Muscle layer of colon (tissue), 2 donors: Measurements from ENCODE around the gene MDGA2.
"Not testable (repeated sequence)": the region's sequence is repeated elsewhere in the genome, so short reads cannot be mapped to it uniquely, and the experiment has no call there.

Experiments used
- H3K27ac ChIP-seq: one replicate; pipeline ENCODE4 v1.7.0; 2013; ENCODE audit warnings: low read depth, mild to moderate bottlenecking, low read length, moderate library complexity
- H3K27me3 ChIP-seq, 2 donors: one replicate each; pipeline ENCODE4 v1.7.0; 2013; ENCODE audit warnings: low read length in 2 of 2, mild to moderate bottlenecking in 2 of 2; ENCODE audit not compliant: insufficient read depth in 2 of 2, control insufficient read depth in 1 of 2
- H3K36me3 ChIP-seq: one replicate; pipeline ENCODE4 v1.7.0; 2013; ENCODE audit warnings: mild to moderate bottlenecking, low read length; ENCODE audit not compliant: insufficient read depth
- H3K4me1 ChIP-seq: one replicate; pipeline ENCODE4 v1.7.0; 2013; ENCODE audit warnings: mild to moderate bottlenecking, low read length; ENCODE audit not compliant: insufficient read depth
- H3K4me3 ChIP-seq, 2 donors: one replicate each; pipeline ENCODE4 v1.7.0; 2013; ENCODE audit warnings: low read length in 2 of 2, low read depth in 1 of 2, mild to moderate bottlenecking in 1 of 2, moderate library complexity in 1 of 2
- H3K9ac ChIP-seq: one replicate; pipeline ENCODE4 v1.7.0; 2013; ENCODE audit warnings: low read length
- H3K9me3 ChIP-seq: one replicate; pipeline ENCODE4 v1.7.0; 2013; ENCODE audit warnings: mild to moderate bottlenecking, low read length
- donor health status: abdominal sarcoma.
- donor health status: Adenocarcinoma of cecum.

MDGA2 gene

GRCh38 chr14:47009615-47010014 is 665.8 kb downstream of the MDGA2 start:
- Histone ChIP-seq H3K4me3 (no peak overlapping the region), H3K27me3 (no peaks in the 10 kb centered on the region), H3K36me3 (no peaks in the 10 kb centered on the region), H3K4me1 (no peaks in the 10 kb centered on the region), H3K9me3 (no peaks in the 10 kb centered on the region), H3K27ac (no peak overlapping the region), H3K9ac (no peak overlapping the region)

GRCh38 chr14:47008732-47009131 is 666.7 kb downstream of the MDGA2 start:
- Histone ChIP-seq H3K27ac (no peak overlapping the region), H3K36me3 (no peaks in the 10 kb centered on the region), H3K9ac (no peak overlapping the region)

GRCh38 chr14:46999661-47000060 is 675.7 kb downstream of the MDGA2 start:
- no peak overlapping the region for H3K4me3 ChIP-seq
- no peaks in the 10 kb centered on the region for H3K36me3 ChIP-seq
- H3K4me1 ChIP-seq: no peaks in the 10 kb centered on the region
- no peak overlapping the region for H3K27ac ChIP-seq
- H3K9ac ChIP-seq: no peak overlapping the region
- no peaks in the 10 kb centered on the region for H3K27me3 ChIP-seq
- H3K9me3 ChIP-seq: no peaks in the 10 kb centered on the region

More at GRCh38 chr14:47008732-47009131, 666.7 kb downstream of the MDGA2 start:
- Histone ChIP-seq H3K4me1 (no peaks in the 10 kb centered on the region), H3K27me3 (no peaks in the 10 kb centered on the region), H3K4me3 (no peak overlapping the region), H3K9me3 (no peaks in the 10 kb centered on the region)

GRCh38 chr14:46989566-46989965 is 685.8 kb downstream of the MDGA2 start:
- Histone ChIP-seq H3K9ac (no peak overlapping the region), H3K27me3 (no peaks in the 10 kb centered on the region), H3K9me3 (no peaks in the 10 kb centered on the region), H3K27ac (no peak overlapping the region), H3K36me3 (no peaks in the 10 kb centered on the region), H3K4me3 (no peak overlapping the region), H3K4me1 (no peaks in the 10 kb centered on the region)

GRCh38 chr14:46988312-46988711 is 687.1 kb downstream of the MDGA2 start:
- H3K36me3 ChIP-seq: no peaks in the 10 kb centered on the region

GRCh38 chr14:46985529-46986380 is 689.6 kb downstream of the MDGA2 start:
- no peak overlapping the region for H3K9ac ChIP-seq
- no peaks in the 10 kb centered on the region for H3K9me3 ChIP-seq
- H3K4me1 ChIP-seq: no peaks in the 10 kb centered on the region

More at GRCh38 chr14:46988312-46988711, 687.1 kb downstream of the MDGA2 start:
- Histone ChIP-seq H3K27me3 (no peaks in the 10 kb centered on the region), H3K4me1 (no peaks in the 10 kb centered on the region), H3K27ac (no peak overlapping the region), H3K4me3 (no peak overlapping the region), H3K9ac (no peak overlapping the region), H3K9me3 (no peaks in the 10 kb centered on the region)

GRCh38 chr14:46973295-46973694 is 702.1 kb downstream of the MDGA2 start:
- H3K4me3 ChIP-seq: no peak overlapping the region
- no peaks in the 10 kb centered on the region for H3K27me3 ChIP-seq
- no peaks in the 10 kb centered on the region for H3K9me3 ChIP-seq
- no peaks in the 10 kb centered on the region for H3K36me3 ChIP-seq
- no peaks in the 10 kb centered on the region for H3K4me1 ChIP-seq
- H3K27ac ChIP-seq: no peak overlapping the region
- no peak overlapping the region for H3K9ac ChIP-seq

More at GRCh38 chr14:46985529-46986380, 689.6 kb downstream of the MDGA2 start:
- no peak overlapping the region for H3K4me3 ChIP-seq
- H3K27ac ChIP-seq: no peak overlapping the region
- H3K36me3 ChIP-seq: no peaks in the 10 kb centered on the region
- H3K27me3 ChIP-seq: no peaks in the 10 kb centered on the region

GRCh38 chr14:46964378-46964777 is 711.0 kb downstream of the MDGA2 start:
- H3K4me3 ChIP-seq: no peak overlapping the region
- no peaks in the 10 kb centered on the region for H3K36me3 ChIP-seq
- no peaks in the 10 kb centered on the region for H3K9me3 ChIP-seq
- no peak overlapping the region for H3K27ac ChIP-seq
- no peak overlapping the region for H3K9ac ChIP-seq
- H3K4me1 ChIP-seq: no peaks in the 10 kb centered on the region
- no peaks in the 10 kb centered on the region for H3K27me3 ChIP-seq

GRCh38 chr14:46951103-46951502 is 724.3 kb downstream of the MDGA2 start:
- Histone ChIP-seq H3K9me3 (no peaks in the 10 kb centered on the region), H3K27me3 (no peaks in the 10 kb centered on the region), H3K27ac (no peak overlapping the region), H3K4me1 (no peaks in the 10 kb centered on the region), H3K36me3 (no peaks in the 10 kb centered on the region), H3K4me3 (no peak overlapping the region), H3K9ac (no peak overlapping the region)

- H3K27me3 ChIP-seq: no peaks in the 10 kb centered on the region
- no peak overlapping the region for H3K27ac ChIP-seq
- H3K36me3 ChIP-seq: no peaks in the 10 kb centered on the region
- H3K9ac ChIP-seq: no peak overlapping the region
- H3K9me3 ChIP-seq: no peaks in the 10 kb centered on the region
- H3K4me1 ChIP-seq: no peaks in the 10 kb centered on the region
- H3K4me3 ChIP-seq: no peak overlapping the region
Measured at GRCh38 chr14:46940611-46941010, 734.8 kb downstream of the MDGA2 start.

GRCh38 chr14:46920542-46920941 is 754.9 kb downstream of the MDGA2 start:
- H3K4me1 ChIP-seq: no peaks in the 10 kb centered on the region
- no peak overlapping the region for H3K27ac ChIP-seq
- H3K9me3 ChIP-seq: no peaks in the 10 kb centered on the region
- no peaks in the 10 kb centered on the region for H3K27me3 ChIP-seq
- no peaks in the 10 kb centered on the region for H3K36me3 ChIP-seq
- no peak overlapping the region for H3K4me3 ChIP-seq
- H3K9ac ChIP-seq: no peak overlapping the region

GRCh38 chr14:46915539-46915938 is 759.9 kb downstream of the MDGA2 start:
- not testable (repeated sequence) for H3K9ac ChIP-seq, H3K27ac ChIP-seq, H3K36me3 ChIP-seq, H3K4me3 ChIP-seq, H3K27me3 ChIP-seq, H3K9me3 ChIP-seq, H3K4me1 ChIP-seq
